Endothelial cell of umbilical vein (primary cell): ENCODE measurements around the gene EPB41L2.
A peak's percentile ranks its signal among the peaks of the same experiment; 100 is the strongest.

Experiments
- POLR2A ChIP-seq: IDR thresholded peaks from 2 replicates; pipeline ENCODE4 v1.6.1; 2012; ENCODE audit warnings: low read depth, mild to moderate bottlenecking, control low read depth, low read length
- POLR2AphosphoS5 ChIP-seq: IDR thresholded peaks from 2 replicates; pipeline ENCODE4 v1.6.1; 2012; ENCODE audit warnings: low read depth, mild to moderate bottlenecking, control low read depth, low read length, moderate library complexity; ENCODE audit not compliant: insufficient read depth
- TF ChIP-seq, protein P1 (sequence below), 2 donors: IDR thresholded peaks; 1 replicate in 1 of 2; 2 replicates in 1 of 2; pipeline ENCODE4 v1.5.1; 2011; ENCODE audit warnings: low read length in 2 of 2, mild to moderate bottlenecking in 2 of 2, moderate library complexity in 2 of 2, control low read depth in 1 of 2, inconsistent platforms in 1 of 2, low read depth in 1 of 2; ENCODE audit not compliant: insufficient read depth in 1 of 2; ENCODE audit errors: extremely low read depth in 1 of 2

DNA sequence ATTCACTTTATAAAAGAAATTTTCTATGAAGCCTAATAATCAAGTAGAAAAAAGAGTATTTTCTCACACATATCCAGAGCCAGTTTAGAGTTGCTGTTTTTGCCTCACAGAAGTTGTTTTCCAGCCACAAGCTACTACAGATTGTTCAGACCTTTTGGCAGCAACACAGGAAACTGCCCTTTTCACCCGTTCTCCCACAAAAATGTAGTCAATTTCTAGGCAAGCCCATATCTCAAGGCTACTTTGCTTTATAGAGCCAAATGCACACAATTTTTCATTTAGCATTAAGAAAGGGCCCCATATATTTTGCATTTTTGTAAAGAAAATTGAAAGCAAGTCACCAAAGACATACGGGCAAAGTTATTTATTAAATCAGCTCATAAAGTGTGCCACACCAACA is 49.5 kb downstream of the EPB41L2 start:
- TF ChIP-seq, protein P1, sequence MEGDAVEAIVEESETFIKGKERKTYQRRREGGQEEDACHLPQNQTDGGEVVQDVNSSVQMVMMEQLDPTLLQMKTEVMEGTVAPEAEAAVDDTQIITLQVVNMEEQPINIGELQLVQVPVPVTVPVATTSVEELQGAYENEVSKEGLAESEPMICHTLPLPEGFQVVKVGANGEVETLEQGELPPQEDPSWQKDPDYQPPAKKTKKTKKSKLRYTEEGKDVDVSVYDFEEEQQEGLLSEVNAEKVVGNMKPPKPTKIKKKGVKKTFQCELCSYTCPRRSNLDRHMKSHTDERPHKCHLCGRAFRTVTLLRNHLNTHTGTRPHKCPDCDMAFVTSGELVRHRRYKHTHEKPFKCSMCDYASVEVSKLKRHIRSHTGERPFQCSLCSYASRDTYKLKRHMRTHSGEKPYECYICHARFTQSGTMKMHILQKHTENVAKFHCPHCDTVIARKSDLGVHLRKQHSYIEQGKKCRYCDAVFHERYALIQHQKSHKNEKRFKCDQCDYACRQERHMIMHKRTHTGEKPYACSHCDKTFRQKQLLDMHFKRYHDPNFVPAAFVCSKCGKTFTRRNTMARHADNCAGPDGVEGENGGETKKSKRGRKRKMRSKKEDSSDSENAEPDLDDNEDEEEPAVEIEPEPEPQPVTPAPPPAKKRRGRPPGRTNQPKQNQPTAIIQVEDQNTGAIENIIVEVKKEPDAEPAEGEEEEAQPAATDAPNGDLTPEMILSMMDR (IDR thresholded peaks at IDR 0.05; ENCODE audit: extremely low read depth in 1 of 2, insufficient read depth in 1 of 2, low read depth in 1 of 2, low read length in 2 of 2) = no peak
- TF ChIP-seq POLR2AphosphoS5 = peak; percentile 57
- TF ChIP-seq POLR2A = no peak
